ENCODE measurements around the gene NEB.
"Not testable (repeated sequence)": the region's sequence is repeated elsewhere in the genome, so short reads cannot be mapped to it uniquely, and the experiment has no call there.

NEB gene

DNA sequence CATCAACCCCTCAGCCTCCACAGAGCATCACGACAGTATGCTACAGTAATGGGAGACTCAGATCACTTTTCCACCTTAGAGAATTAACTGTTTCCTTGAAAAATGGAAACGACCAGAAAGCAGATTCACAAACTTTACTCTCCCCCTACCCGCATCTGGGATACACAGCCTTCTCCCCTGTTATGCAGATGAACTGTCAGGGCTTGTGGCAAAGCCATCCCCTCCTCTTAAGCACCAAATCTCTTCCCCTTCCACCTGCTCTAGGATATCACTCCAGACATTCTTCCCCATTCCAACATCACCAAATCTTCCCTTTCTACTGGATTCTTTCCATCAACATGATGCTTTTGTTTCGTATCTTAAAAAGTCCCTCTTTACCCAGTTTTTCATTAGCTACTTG is 26.4 kb downstream of the NEB start:
- H3K27ac ChIP-seq, result no peak overlapping the region
- no peak for DNase-seq (ENCODE audit: low read depth, low spot score)

DNA sequence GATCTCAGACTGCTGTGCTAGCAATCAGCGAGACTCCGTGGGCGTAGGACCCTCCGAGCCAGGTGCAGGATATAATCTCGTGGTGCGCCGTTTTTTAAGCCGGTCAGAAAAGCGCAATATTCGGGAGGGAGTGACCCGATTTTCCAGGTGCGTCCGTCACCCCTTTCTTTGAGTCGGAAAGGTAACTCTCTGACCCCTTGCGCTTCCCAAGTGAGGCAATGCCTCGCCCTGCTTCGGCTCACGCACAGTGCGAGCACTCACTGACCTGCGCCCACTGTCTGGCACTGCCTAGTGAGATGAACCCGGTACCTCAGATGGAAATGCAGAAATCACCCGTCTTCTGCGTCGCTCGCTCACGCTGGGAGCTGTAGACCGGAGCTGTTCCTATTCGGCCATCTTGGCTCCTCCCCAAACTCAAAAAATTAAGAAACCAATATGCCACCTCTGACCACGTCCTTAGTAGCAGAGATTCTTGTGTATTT is 29.8 kb downstream of the NEB start:
- H3K27ac ChIP-seq; DNase-seq (ENCODE audit: low read depth, low spot score): not testable (repeated sequence)

- DNase-seq (ENCODE audit: low read depth, low spot score); H3K27ac ChIP-seq: not testable (repeated sequence)
These were observed 36.1 kb downstream of the NEB start for GRCh38 chr2:151698134-151698533.

GRCh38 chr2:151695778-151696177 is 38.5 kb downstream of the NEB start:
- DNase-seq (ENCODE audit: low read depth, low spot score), result no peak
- H3K27ac ChIP-seq, result no peak overlapping the region

- DNase-seq (ENCODE audit: low read depth, low spot score), result no peak
- no peak overlapping the region for H3K27ac ChIP-seq
These were observed 42.6 kb downstream of the NEB start for GRCh38 chr2:151691631-151692030.

DNA sequence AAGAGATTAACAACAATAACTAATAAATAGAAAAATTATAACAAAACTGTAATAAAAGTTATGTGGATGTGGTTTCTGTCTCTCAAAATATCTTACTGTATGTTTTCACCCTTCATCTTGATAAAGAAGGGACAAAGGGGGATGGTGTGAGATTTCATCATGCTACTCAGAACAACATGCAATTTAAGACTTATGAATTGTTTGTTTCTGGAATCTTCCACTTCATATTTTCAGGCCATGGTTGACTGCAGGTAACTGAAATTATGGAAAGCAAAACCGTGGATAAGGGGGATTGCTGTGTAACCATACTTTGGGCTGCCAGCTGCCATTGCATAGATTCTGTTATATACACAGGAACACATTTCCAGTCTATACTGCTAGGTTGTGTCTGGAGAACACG is 45.6 kb downstream of the NEB start:
- H3K27ac ChIP-seq, result no peak overlapping the region
- no peak for DNase-seq (ENCODE audit: low read depth, low spot score)

DNA sequence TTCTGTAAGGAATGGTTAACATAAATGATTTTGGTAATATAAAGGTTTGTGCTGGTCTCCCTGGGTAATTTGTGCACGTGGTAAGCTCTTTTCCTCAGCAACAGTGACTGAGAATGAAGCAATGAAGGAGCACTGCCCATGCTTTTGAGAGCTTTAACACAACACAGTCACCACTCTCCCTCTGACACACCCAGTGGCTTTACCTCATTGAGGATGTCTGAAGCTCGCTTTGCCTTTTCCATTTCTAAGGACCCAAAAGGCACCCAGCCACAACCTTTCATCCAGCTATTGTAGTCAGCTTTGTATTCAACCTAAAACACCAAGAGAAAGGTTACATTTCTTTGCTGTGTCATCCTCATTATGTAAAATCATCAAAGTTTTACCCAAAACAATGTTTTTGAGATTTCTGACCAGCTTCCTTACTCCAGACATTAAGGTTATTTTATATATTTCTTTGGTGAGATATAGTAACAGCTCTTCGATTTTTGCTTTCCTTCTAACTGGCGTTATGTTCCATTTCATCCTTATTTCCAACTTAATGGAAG is 51.7 kb downstream of the NEB start:
- no peak for DNase-seq (ENCODE audit: low read depth, low spot score)
- no peak overlapping the region for H3K27ac ChIP-seq

- no peak for DNase-seq (ENCODE audit: low read depth, low spot score)
- H3K27ac ChIP-seq, result no peak overlapping the region
These were observed 53.2 kb downstream of the NEB start for GRCh38 chr2:151681051-151681450.

- no peak overlapping the region for H3K27ac ChIP-seq
- no peak for DNase-seq (ENCODE audit: low read depth, low spot score)
These were observed 54.3 kb downstream of the NEB start for GRCh38 chr2:151679994-151680393.

DNA sequence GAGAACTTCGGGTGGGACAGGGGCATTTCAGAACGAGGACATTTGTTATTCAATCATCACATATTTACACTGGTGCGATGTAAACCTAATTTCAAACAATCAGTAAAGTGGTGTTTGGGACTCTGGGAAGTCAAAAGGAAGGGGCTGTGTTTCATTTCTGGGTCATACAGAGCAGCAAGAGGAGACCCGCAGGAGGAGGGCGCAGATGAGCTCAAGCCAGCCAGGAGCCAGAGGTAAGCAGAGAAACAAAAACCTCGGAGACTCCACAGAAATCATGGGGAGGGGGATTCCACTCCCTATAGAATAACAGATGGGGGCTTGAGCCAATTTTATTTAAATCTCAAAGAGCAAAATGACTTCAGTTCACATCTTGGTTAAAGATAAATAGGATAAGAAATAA is 55.4 kb downstream of the NEB start:
- DNase-seq (ENCODE audit: low read depth, low spot score), result no peak
- no peak overlapping the region for H3K27ac ChIP-seq

DNA sequence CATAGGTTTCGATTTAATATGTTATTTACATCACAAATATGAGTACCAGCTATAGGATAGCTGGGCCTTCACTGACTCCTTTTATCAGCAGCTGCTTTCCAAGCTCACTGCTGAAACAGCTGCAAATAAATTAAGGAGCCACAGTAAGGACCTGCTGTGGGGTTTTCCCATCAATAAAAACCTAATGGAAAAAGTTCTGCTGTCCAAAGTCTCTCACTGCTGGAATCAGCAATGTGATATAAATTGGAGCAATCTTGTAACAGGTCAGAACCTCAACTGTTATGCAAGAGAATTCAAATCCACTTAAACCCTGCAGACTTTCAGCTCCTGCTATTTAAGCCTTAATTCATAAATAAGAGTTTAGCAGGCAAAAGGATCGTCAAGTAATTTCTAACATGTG is 61.3 kb downstream of the NEB start:
- no peak for DNase-seq (ENCODE audit: low read depth, low spot score)
- no peak overlapping the region for H3K27ac ChIP-seq

- no peak for DNase-seq (ENCODE audit: low read depth, low spot score)
- H3K27ac ChIP-seq, result no peak overlapping the region
These were observed 62.0 kb downstream of the NEB start for GRCh38 chr2:151672277-151672676.

DNA sequence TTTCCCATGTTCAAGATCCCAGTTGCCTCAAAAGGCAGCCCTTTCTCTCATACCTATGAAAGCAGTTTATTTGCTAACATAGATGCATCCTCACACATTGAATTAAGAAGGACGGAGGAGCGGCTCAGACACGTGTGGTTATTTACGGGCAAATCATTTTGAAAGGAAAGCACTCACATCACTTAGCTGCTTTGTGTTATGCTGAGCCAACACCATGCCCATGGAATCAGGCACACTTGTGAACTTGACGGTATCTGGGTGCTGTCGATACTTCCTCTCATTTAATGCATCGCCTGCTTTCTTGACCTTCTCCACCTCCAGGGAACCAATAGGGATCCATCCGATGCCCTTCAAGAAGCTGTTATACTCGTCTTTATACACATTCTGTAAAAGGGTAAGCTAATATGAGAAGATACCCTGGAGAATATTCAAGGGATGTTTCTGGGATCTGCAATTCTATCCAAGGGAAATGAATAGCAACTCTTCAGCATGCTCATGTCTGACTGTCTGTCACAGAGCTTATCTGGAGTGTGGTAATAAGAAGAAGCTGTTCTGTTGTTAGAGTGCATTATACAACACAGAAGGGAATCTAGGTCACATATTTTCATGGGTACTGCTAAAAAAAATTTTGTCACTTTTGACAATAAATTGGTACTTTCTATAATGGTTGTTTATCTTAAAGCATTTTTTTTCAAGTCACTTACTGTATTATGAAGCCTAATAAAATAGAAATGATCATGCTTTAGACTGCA is 63.3 kb downstream of the NEB start:
- no peak for DNase-seq (ENCODE audit: low read depth, low spot score)
- no peak overlapping the region for H3K27ac ChIP-seq

GRCh38 chr2:151670346-151670745 is 63.9 kb downstream of the NEB start:
- DNase-seq (ENCODE audit: low read depth, low spot score), result no peak
- H3K27ac ChIP-seq, result no peak overlapping the region

- DNase-seq (ENCODE audit: low read depth, low spot score), result peak; percentile 27
- H3K27ac ChIP-seq, result no peak overlapping the region
These were observed 64.6 kb downstream of the NEB start for GRCh38 chr2:151669585-151670081.

GRCh38 chr2:151668737-151669136 is 65.5 kb downstream of the NEB start:
- no peak overlapping the region for H3K27ac ChIP-seq
- DNase-seq (ENCODE audit: low read depth, low spot score), result no peak

- H3K27ac ChIP-seq, result no peak overlapping the region
- DNase-seq (ENCODE audit: low read depth, low spot score), result no peak
These were observed 68.3 kb downstream of the NEB start for GRCh38 chr2:151665959-151666358.

- no peak overlapping the region for H3K27ac ChIP-seq
- DNase-seq (ENCODE audit: low read depth, low spot score), result no peak
These were observed 69.8 kb downstream of the NEB start for GRCh38 chr2:151664520-151664919.

DNA sequence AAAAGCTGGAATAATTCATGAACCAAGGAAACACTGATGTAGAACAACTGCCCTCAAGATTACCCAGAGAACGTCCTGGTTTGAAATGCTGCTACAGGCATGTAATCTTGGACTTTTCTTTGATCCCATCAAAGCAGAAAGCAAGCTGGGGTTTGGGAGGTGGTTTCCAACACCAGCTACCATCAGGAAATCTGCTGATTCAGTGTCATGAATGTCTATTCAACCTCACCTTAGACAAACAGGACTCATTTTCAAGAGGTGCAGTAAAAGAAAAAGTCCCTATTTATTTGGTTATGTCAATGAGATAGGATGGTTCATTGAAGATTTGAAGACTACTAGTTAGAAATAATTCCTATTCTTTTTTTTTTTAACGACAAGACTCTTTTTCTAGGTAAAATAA is 72.7 kb downstream of the NEB start:
- H3K27ac ChIP-seq, result no peak overlapping the region
- DNase-seq (ENCODE audit: low read depth, low spot score), result no peak

GRCh38 chr2:151658081-151658480 is 76.2 kb downstream of the NEB start:
- no peak for DNase-seq (ENCODE audit: low read depth, low spot score)
- H3K27ac ChIP-seq, result no peak overlapping the region

- no peak for DNase-seq (ENCODE audit: low read depth, low spot score)
- no peak overlapping the region for H3K27ac ChIP-seq
These were observed 76.6 kb downstream of the NEB start for GRCh38 chr2:151657667-151658076.

Measured in epithelial cell of prostate (primary cell).